Measurements from ENCODE around the gene TUBA1C. TPM values are rescaled to one million over a fixed set of nuclear protein-coding genes. Genes with fewer than 3 reads are reported as not detected.
"Not testable (repeated sequence)": the region's sequence is repeated elsewhere in the genome, so short reads cannot be mapped to it uniquely, and the experiment has no call there.

The TUBA1C gene
- total RNA-seq, 4 donors from 2014 or later = 45.5 to 142 (median 55.1) TPM

GRCh38 chr12:49264466-49264872 is 413 bp upstream of the TUBA1C start:
- Histone ChIP-seq H3K27ac (peak overlapping the region; percentile 71 to 97 (median 92)), H3K4me3 (peak overlapping the region; percentile 87 to 95 (median 90)), H3K27me3 (no peaks in the 10 kb centered on the region), H3K9me3 (no peaks in the 10 kb centered on the region), H3K36me3 (peaks cover 0 to 2% (median 0%) of the 10 kb centered on the region in 3 donors), H3K4me1 (peaks cover 0 to 70% (median 23%) of the 10 kb centered on the region in 4 donors)
- 0 to 1% methylated on average over 35 of the region's 35 CpGs for WGBS, 2 donors
- DNase-seq (ENCODE audit: low spot score in 2 of 2) = no peak
- no peak for TF ChIP-seq EP300 (IDR thresholded peaks at IDR 0.05)
- TF ChIP-seq POLR2A (IDR thresholded peaks at IDR 0.05) = no peak
- peak in 2 of 5 experiments; percentile 16 to 23 for TF ChIP-seq CTCF (IDR thresholded peaks at IDR 0.05)

GRCh38 chr12:49269191-49269590 is 4.3 kb downstream of the TUBA1C start:
- not testable (repeated sequence) for H3K4me3 ChIP-seq; H3K9me3 ChIP-seq; DNase-seq (ENCODE audit: low spot score in 2 of 2); H3K27me3 ChIP-seq
- peaks cover 0 to 46% (median 11%) of the 10 kb centered on the region in 3 donors for H3K36me3 ChIP-seq
- H3K27ac ChIP-seq = peak overlapping the region in 3 of 4 donors; percentile 59 to 87 (median 81)
- peaks cover 0 to 46% (median 23%) of the 10 kb centered on the region in 4 donors for H3K4me1 ChIP-seq
- WGBS, 2 donors = 80 to 88% methylated on average over 6 of the region's 6 CpGs

- WGBS, 2 donors = 95 to 97% methylated on average over 15 to 16 of the region's 16 CpGs
- no peaks in the 10 kb centered on the region for H3K9me3 ChIP-seq
- no peaks in the 10 kb centered on the region for H3K27me3 ChIP-seq
- no peak overlapping the region for H3K27ac ChIP-seq
- peaks cover 0 to 14% (median 11%) of the 10 kb centered on the region in 4 donors for H3K4me1 ChIP-seq
- DNase-seq (ENCODE audit: low spot score in 2 of 2) = no peak
- H3K36me3 ChIP-seq = peaks cover 0 to 46% (median 11%) of the 10 kb centered on the region in 3 donors
- no peak for TF ChIP-seq POLR2A (IDR thresholded peaks at IDR 0.05)
- no peak for TF ChIP-seq CTCF (IDR thresholded peaks at IDR 0.05)
- no peak for TF ChIP-seq EP300 (IDR thresholded peaks at IDR 0.05)
- H3K4me3 ChIP-seq = no peak overlapping the region
Measured at GRCh38 chr12:49272790-49273725, 8.2 kb downstream of the TUBA1C start.

- TF ChIP-seq CTCF (IDR thresholded peaks at IDR 0.05) = no peak
- TF ChIP-seq POLR2A (IDR thresholded peaks at IDR 0.05) = no peak
- TF ChIP-seq EP300 (IDR thresholded peaks at IDR 0.05) = no peak
- H3K4me3 ChIP-seq = no peak overlapping the region
- 91 to 95% methylated on average over 6 of the region's 6 CpGs for WGBS, 2 donors
- peaks cover 0 to 46% (median 11%) of the 10 kb centered on the region in 3 donors for H3K36me3 ChIP-seq
- H3K4me1 ChIP-seq = peaks cover 0 to 6% (median 4%) of the 10 kb centered on the region in 4 donors
- H3K27me3 ChIP-seq = no peaks in the 10 kb centered on the region
- no peak for DNase-seq (ENCODE audit: low spot score in 2 of 2)
- no peaks in the 10 kb centered on the region for H3K9me3 ChIP-seq
- no peak overlapping the region for H3K27ac ChIP-seq
Measured at GRCh38 chr12:49273726-49274395, 9.0 kb downstream of the TUBA1C start.

GRCh38 chr12:49274396-49275069 is 9.7 kb downstream of the TUBA1C start:
- no peaks in the 10 kb centered on the region for H3K9me3 ChIP-seq
- TF ChIP-seq EP300 (IDR thresholded peaks at IDR 0.05) (no peak), POLR2A (IDR thresholded peaks at IDR 0.05) (no peak), CTCF (IDR thresholded peaks at IDR 0.05) (no peak)
- 72% methylated on average over 7 of the region's 7 CpGs for WGBS, 2 donors
- no peak overlapping the region for H3K4me3 ChIP-seq
- peaks cover 0 to 43% (median 11%) of the 10 kb centered on the region in 3 donors for H3K36me3 ChIP-seq
- no peak overlapping the region for H3K27ac ChIP-seq
- no peaks in the 10 kb centered on the region for H3K4me1 ChIP-seq
- no peaks in the 10 kb centered on the region for H3K27me3 ChIP-seq
- no peak for DNase-seq (ENCODE audit: low spot score in 2 of 2)
